SK-N-SH (cell line): ENCODE data around the gene KCNH4. TPM values are rescaled to one million over a fixed set of nuclear protein-coding genes. Genes with fewer than 3 reads are reported as not detected.

Experiments
- CTCF ChIA-PET: fragments of 300-600, 350-600 bp; formaldehyde crosslinking; extraction: SDS; loops from one replicate; lab custom pipeline; 2021; lab: Yijun Ruan, JAX
- POLR2A ChIA-PET: fragments of 350-600 bp; sonication (Branson Sonifier 250); formaldehyde crosslinking; extraction: SDS; loops from one replicate; lab custom pipeline; 2020; ENCODE audit warnings: antibody characterized with exemption, inconsistent platforms; lab: Yijun Ruan, JAX
- DNase-seq: peaks from one replicate; pipeline ENCODE4 v3.0.0; 2012
- H2AFZ ChIP-seq: fragments of 200-600 bp; sonication (generic); 2 replicates; pipeline ENCODE4 v1.8.1; 2016; ENCODE audit warnings: antibody characterized with exemption, mild to moderate bottlenecking, low read depth
- H3F3A ChIP-seq: fragments of 200-600 bp; sonication (generic); replicated peaks from 2 replicates; pipeline ENCODE3; 2016; ENCODE audit warnings: antibody characterized with exemption, mild to moderate bottlenecking; ENCODE audit not compliant: insufficient read depth
- H3K27ac ChIP-seq, 2 experiments: fragments of 200-500 bp in 1 of 2; fragments of 200-600 bp in 1 of 2; sonication (Bioruptor generic) in 1 of 2; sonication (generic), shearing (Covaris generic) in 1 of 2; 2 replicates each; pipeline versions ENCODE4 v1.5.1 to v1.6.1; 2014 to 2016; ENCODE audit warnings: low read depth in 2 of 2, inconsistent platforms in 1 of 2, low read length in 1 of 2, mild to moderate bottlenecking in 1 of 2, mixed read lengths in 1 of 2
- H3K27me3 ChIP-seq: fragments of 200-600 bp; sonication (generic), shearing (Covaris generic); 2 replicates; pipeline ENCODE4 v1.6.1; 2016; ENCODE audit warnings: mixed run types; ENCODE audit not compliant: insufficient read depth
- H3K36me3 ChIP-seq, 2 experiments: fragments of 200-500 bp in 1 of 2; fragments of 200-600 bp in 1 of 2; sonication (Bioruptor generic) in 1 of 2; sonication (generic) in 1 of 2; replicated peaks in 1 of 2; 2 replicates each; pipeline versions ENCODE3 to v1.5.1; 2014 to 2016; ENCODE audit warnings: low read length in 1 of 2, mild to moderate bottlenecking in 1 of 2; ENCODE audit not compliant: insufficient read depth in 2 of 2, control insufficient read depth in 1 of 2
- H3K4me1 ChIP-seq, 2 experiments: fragments of 200-500 bp in 1 of 2; fragments of 200-600 bp in 1 of 2; sonication (Bioruptor generic) in 1 of 2; sonication (generic), shearing (Covaris generic) in 1 of 2; 2 replicates each; pipeline versions ENCODE4 v1.5.1 to v1.6.1; 2014 to 2016; ENCODE audit warnings: low read depth in 1 of 2, low read length in 1 of 2, mixed run types in 1 of 2; ENCODE audit not compliant: insufficient read depth in 2 of 2, control insufficient read depth in 1 of 2
- H3K4me2 ChIP-seq: fragments of 200-600 bp; sonication (generic), shearing (Covaris generic); 2 replicates; pipeline ENCODE4 v1.6.1; 2017; ENCODE audit warnings: mixed run types
- H3K4me3 ChIP-seq, 2 experiments: fragments of 200-500 bp in 1 of 2; fragments of 200-600 bp in 1 of 2; sonication (Bioruptor generic) in 1 of 2; sonication (generic), shearing (Covaris generic) in 1 of 2; 2 replicates each; pipeline versions ENCODE4 v1.5.1 to v1.8.1; 2014 to 2016; ENCODE audit warnings: low read depth in 2 of 2, inconsistent platforms in 1 of 2, low read length in 1 of 2, mild to moderate bottlenecking in 1 of 2, mixed read lengths in 1 of 2, moderate library complexity in 1 of 2
- H3K79me2 ChIP-seq: fragments of 200-600 bp; sonication (generic); 2 replicates; pipeline ENCODE4 v1.8.1; 2017; ENCODE audit warnings: mild to moderate bottlenecking; ENCODE audit not compliant: insufficient read depth
- H3K9ac ChIP-seq: fragments of 200-600 bp; sonication (generic); 2 replicates; pipeline ENCODE4 v1.6.1; 2017; ENCODE audit warnings: mixed run types
- H3K9me2 ChIP-seq: fragments of 200-600 bp; sonication (generic); 2 replicates; pipeline ENCODE4 v1.6.1; 2017; ENCODE audit warnings: mixed run types
- H3K9me3 ChIP-seq: fragments of 200-600 bp; sonication (generic); 2 replicates; pipeline ENCODE4 v1.6.1; 2017; ENCODE audit warnings: mixed run types, mild to moderate bottlenecking, moderate library complexity
- H4K20me1 ChIP-seq: fragments of 200-600 bp; sonication (generic); 2 replicates; pipeline ENCODE4 v1.6.1; 2017; ENCODE audit warnings: mild to moderate bottlenecking, mixed run types; ENCODE audit not compliant: insufficient read depth
- ELF1 ChIP-seq: IDR thresholded peaks from 2 replicates; pipeline ENCODE4 v1.4.0; 2012
- EP300 ChIP-seq, 2 experiments: IDR thresholded peaks; 2 replicates each; pipeline versions ENCODE4 v1.4.0 to v1.6.1; 2012; ENCODE audit warnings: borderline replicate concordance in 1 of 2, low read depth in 1 of 2, low read length in 1 of 2
- EZH2phosphoT487 ChIP-seq: fragments of 200-600 bp; sonication (generic); IDR thresholded peaks from 2 replicates; pipeline ENCODE4 v1.6.1; 2017; ENCODE audit warnings: low read depth, mixed run types, mild to moderate bottlenecking, antibody characterized with exemption, moderate library complexity, borderline replicate concordance
- FOXM1 ChIP-seq: IDR thresholded peaks from 2 replicates; pipeline ENCODE4 v1.4.0; 2012; ENCODE audit warnings: low read depth, mild to moderate bottlenecking
- GABPA ChIP-seq: IDR thresholded peaks from 2 replicates; pipeline ENCODE4 v1.4.0; 2012; ENCODE audit warnings: low read depth, mild to moderate bottlenecking
- JUND ChIP-seq: IDR thresholded peaks from 2 replicates; pipeline ENCODE4 v1.4.0; 2012
- MXI1 ChIP-seq: IDR thresholded peaks from 2 replicates; pipeline ENCODE4 v1.6.1; 2012; ENCODE audit warnings: mild to moderate bottlenecking, low read depth, low read length, improper control_type of control experiment
- NFIC ChIP-seq: IDR thresholded peaks from 2 replicates; pipeline ENCODE4 v1.4.0; 2012; ENCODE audit warnings: borderline replicate concordance
- PBX3 ChIP-seq: IDR thresholded peaks from 2 replicates; pipeline ENCODE4; 2012
- POLR2AphosphoS5 ChIP-seq: IDR thresholded peaks from 2 replicates; pipeline ENCODE4 v1.6.1; 2012; ENCODE audit warnings: low read depth, low read length
- RAD21 ChIP-seq: IDR thresholded peaks from 2 replicates; pipeline ENCODE4 v1.6.1; 2012; ENCODE audit warnings: mild to moderate bottlenecking, low read length
- REST ChIP-seq: IDR thresholded peaks from 2 replicates; pipeline ENCODE4 v1.6.1; 2012; ENCODE audit warnings: mild to moderate bottlenecking, low read depth, low read length, moderate library complexity
- RFX5 ChIP-seq: IDR thresholded peaks from 2 replicates; pipeline ENCODE4 v1.6.1; 2012; ENCODE audit warnings: mild to moderate bottlenecking, improper control_type of control experiment, low read length
- SIN3A ChIP-seq: IDR thresholded peaks from 2 replicates; pipeline ENCODE4 v1.6.1; 2012; ENCODE audit warnings: low read depth, mild to moderate bottlenecking, low read length, moderate library complexity, borderline replicate concordance
- SMC3 ChIP-seq: IDR thresholded peaks from 2 replicates; pipeline ENCODE4 v1.6.1; 2012; ENCODE audit warnings: low read depth, low read length, improper control_type of control experiment
- TCF12 ChIP-seq: IDR thresholded peaks from 2 replicates; pipeline ENCODE4 v1.4.0; 2012
- YY1 ChIP-seq: IDR thresholded peaks from 2 replicates; pipeline ENCODE4 v1.4.0; 2012; ENCODE audit warnings: low read depth, mild to moderate bottlenecking
- WGBS: methylation state at CpG from one replicate; pipeline ENCODE4 v1.1.6; 2017; ENCODE audit warnings: low lambda C conversion rate; 5-methylcytosine and 5-hydroxymethylcytosine counted together
- polyA plus RNA-seq, 3 experiments: library from polyadenylated mRNA; depleted of rRNA; stranded (reverse); fragments of >200 nt; gene quantifications; 2 replicates each; pipeline ENCODE4 v1.2.3, GENCODE V29; 2012
- TF ChIP-seq, protein P1 (sequence below): IDR thresholded peaks from 2 replicates; pipeline ENCODE4 v1.4.0; 2012; ENCODE audit warnings: low read depth
- TF ChIP-seq, protein P2 (sequence below): fragments of 150-350 bp; IDR thresholded peaks from 2 replicates; pipeline ENCODE4 v1.6.1; 2017; ENCODE audit warnings: antibody characterized with exemption, low read length, low read depth, borderline replicate concordance

The KCNH4 gene
- polyA plus RNA-seq, 1 of the 3 experiments (the other 2 are of a cell fraction): 0.46 TPM

DNA sequence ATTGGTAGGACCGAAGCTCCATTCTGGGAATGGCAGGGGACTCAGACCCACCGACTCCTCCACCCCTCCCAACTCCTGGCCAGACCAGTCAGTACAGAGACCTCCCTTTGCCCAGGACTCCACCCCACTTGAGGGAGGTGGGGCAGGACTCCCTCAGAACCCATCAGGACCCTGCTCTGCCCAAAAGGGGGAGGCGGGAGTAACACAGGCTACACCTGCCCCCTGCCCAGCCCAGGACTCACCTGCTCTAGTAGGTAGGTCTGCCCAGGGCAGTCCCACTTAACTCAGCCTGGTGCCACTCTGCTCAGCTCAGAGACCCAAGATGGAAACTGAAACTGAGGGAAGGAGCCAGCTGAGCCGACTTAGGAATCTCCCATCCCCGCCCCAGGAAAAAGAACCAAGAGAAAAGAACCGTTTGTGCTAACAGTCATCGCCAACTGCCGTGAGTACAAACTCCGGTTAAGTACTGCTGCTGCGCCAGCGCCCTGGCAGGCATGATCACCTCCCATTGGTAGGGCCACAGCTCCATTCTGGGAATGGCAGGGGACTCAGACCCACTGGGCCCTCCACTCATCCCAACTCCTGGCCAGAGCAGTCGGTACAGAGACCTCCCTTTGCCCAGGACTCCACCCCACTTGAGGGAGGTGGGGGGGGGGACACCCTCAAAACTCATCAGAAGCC is 68.9 kb downstream of the KCNH4 start:
- no peak for DNase-seq
- Histone ChIP-seq H3K27ac (no peak overlapping the region), H3K4me1 (peaks cover 0 to 11% of the 10 kb centered on the region in 2 experiments; a peak in 1 of 4 replicates), H3K9me3 (no peaks in the 10 kb centered on the region), H3K36me3 (peaks cover 5 to 24% of the 10 kb centered on the region in 2 experiments), H3K9ac (no peak overlapping the region), H4K20me1 (no peaks in the 10 kb centered on the region), H3K9me2 (no peaks in the 10 kb centered on the region), H3K4me3 (no peak overlapping the region), H3F3A (no peaks in the 10 kb centered on the region), H3K4me2 (no peak overlapping the region), H2AFZ (no peak overlapping the region), H3K79me2 (no peaks in the 10 kb centered on the region), H3K27me3 (no peaks in the 10 kb centered on the region)
- no peak for TF ChIP-seq MXI1
- TF ChIP-seq TCF12: no peak
- TF ChIP-seq JUND: no peak
- TF ChIP-seq EZH2phosphoT487: no peak
- TF ChIP-seq FOXM1: no peak
- no peak for TF ChIP-seq NFIC
- no peak for TF ChIP-seq POLR2AphosphoS5
- TF ChIP-seq EP300 (IDR thresholded peaks at IDR 0.05; ENCODE audit: borderline replicate concordance in 1 of 2, low read depth in 1 of 2, low read length in 1 of 2): no peak
- no peak for TF ChIP-seq YY1
- TF ChIP-seq, protein P1, sequence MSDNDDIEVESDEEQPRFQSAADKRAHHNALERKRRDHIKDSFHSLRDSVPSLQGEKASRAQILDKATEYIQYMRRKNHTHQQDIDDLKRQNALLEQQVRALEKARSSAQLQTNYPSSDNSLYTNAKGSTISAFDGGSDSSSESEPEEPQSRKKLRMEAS: no peak
- no peak for TF ChIP-seq RAD21
- no peak for TF ChIP-seq SMC3
- no peak for TF ChIP-seq PBX3
- no peak for TF ChIP-seq GABPA
- TF ChIP-seq, protein P2, sequence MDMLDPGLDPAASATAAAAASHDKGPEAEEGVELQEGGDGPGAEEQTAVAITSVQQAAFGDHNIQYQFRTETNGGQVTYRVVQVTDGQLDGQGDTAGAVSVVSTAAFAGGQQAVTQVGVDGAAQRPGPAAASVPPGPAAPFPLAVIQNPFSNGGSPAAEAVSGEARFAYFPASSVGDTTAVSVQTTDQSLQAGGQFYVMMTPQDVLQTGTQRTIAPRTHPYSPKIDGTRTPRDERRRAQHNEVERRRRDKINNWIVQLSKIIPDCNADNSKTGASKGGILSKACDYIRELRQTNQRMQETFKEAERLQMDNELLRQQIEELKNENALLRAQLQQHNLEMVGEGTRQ: no peak
- no peak for TF ChIP-seq REST
- TF ChIP-seq ELF1: no peak
- TF ChIP-seq SIN3A: no peak
- TF ChIP-seq RFX5: no peak
- ChIA-PET CTCF (interaction anchor here (1.5 to 29.9 kb wide), 6 partner anchors 9 to 152 kb away, joined by 3 to 496 read pairs (median 9); partner anchors contain the start of genes DNAJC7, KAT2A and NKIRAS2), POLR2A (no interaction called here)
- 87% methylated on average over 5 of the region's 12 CpGs for WGBS
